ENCODE data around the gene INPP5K.

DNA sequence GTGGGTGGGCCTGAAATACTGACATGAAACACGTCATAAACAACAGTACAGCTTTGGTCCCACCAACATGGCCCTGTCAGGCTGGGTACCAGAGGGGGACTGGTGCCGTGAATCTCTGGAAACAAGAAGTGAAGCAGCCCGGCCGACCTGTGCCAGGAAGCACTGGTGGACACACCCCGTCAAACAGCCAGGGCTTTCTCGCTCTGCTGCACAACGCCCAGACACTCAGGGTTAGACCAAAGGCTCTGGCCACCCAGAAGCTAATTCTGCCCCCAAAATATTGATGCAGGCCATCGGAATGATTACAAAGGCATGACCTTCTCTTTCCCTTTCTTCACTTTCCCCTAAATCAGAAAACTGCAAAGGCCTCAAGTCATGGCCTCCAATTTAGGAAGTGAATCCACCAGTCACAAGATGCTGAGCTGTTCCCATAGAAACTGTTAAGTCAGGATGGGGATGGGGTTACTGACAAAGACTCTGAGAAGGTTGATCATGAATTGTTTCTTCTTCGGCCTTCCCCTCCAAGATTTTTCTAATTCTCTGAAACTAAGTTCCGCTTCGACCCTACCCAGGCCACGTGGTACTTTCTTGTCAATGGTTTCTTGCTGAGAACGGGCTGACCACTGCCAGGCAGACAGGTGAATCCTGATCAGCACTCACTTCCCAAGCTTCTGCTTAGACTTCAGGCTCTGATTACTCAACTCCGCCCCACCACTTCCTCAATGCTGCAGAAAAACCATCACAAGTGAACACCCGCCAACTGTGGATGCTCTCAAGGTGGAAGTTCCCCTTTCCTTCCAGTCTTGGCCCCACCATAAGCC, 39.4 kb upstream of the INPP5K start:
- TF ChIP-seq, protein P1, sequence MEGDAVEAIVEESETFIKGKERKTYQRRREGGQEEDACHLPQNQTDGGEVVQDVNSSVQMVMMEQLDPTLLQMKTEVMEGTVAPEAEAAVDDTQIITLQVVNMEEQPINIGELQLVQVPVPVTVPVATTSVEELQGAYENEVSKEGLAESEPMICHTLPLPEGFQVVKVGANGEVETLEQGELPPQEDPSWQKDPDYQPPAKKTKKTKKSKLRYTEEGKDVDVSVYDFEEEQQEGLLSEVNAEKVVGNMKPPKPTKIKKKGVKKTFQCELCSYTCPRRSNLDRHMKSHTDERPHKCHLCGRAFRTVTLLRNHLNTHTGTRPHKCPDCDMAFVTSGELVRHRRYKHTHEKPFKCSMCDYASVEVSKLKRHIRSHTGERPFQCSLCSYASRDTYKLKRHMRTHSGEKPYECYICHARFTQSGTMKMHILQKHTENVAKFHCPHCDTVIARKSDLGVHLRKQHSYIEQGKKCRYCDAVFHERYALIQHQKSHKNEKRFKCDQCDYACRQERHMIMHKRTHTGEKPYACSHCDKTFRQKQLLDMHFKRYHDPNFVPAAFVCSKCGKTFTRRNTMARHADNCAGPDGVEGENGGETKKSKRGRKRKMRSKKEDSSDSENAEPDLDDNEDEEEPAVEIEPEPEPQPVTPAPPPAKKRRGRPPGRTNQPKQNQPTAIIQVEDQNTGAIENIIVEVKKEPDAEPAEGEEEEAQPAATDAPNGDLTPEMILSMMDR (IDR thresholded peaks at IDR 0.05; ENCODE audit: low read length), result no peak
- TF ChIP-seq EZH2phosphoT487 (IDR thresholded peaks at IDR 0.05; ENCODE audit: low read length) (no peak), EZH2 (optimal IDR thresholded peaks at IDR 0.05; ENCODE audit: low read depth, low read length) (no peak)

Measured in MM.1S (cell line).